H1 (cell line): ENCODE results near the gene JAG2. TPM values are rescaled to one million over a fixed set of nuclear protein-coding genes. Genes with fewer than 3 reads are reported as not detected.

Experiments
- CTBP2 ChIP-seq: IDR thresholded peaks from 2 replicates; pipeline ENCODE4 v1.7.0; 2011; ENCODE audit warnings: borderline replicate concordance, mild to moderate bottlenecking, moderate library complexity, mixed read lengths, low read length; ENCODE audit not compliant: insufficient read depth, insufficient read length
- CTCF ChIP-seq, 3 experiments: IDR thresholded peaks; 1 replicate in 2 of 3; 2 replicates in 1 of 3; pipeline versions ENCODE4 v1.5.1 to v1.6.1; 2011; ENCODE audit warnings: low read length in 3 of 3, mild to moderate bottlenecking in 3 of 3, inconsistent platforms in 2 of 3, low read depth in 1 of 3, moderate library complexity in 1 of 3; ENCODE audit not compliant: insufficient read depth in 1 of 3; ENCODE audit errors: control extremely low read depth in 1 of 3
- RAD21 ChIP-seq, 2 experiments: IDR thresholded peaks in 1 of 2; conservative IDR thresholded peaks in 1 of 2; 2 replicates each; pipeline ENCODE4 v1.6.1; 2011; ENCODE audit warnings: low read depth in 2 of 2, low read length in 2 of 2, improper control_type of control experiment in 1 of 2, inconsistent platforms in 1 of 2, mild to moderate bottlenecking in 1 of 2, moderate library complexity in 1 of 2
- SIRT6 ChIP-seq: IDR thresholded peaks from one replicate; pipeline ENCODE4 v1.7.1; 2012; ENCODE audit warnings: low read length, inconsistent platforms
- polyA plus RNA-seq, 7 experiments: library from polyadenylated mRNA; depleted of rRNA in 3 of 7; stranded (reverse) in 5 of 7; unstranded in 2 of 7; fragments of >200 nt in 5 of 7; fragments of 200-250 nt in 2 of 7; gene quantifications; 1 replicate in 5 of 7; 2 replicates in 1 of 7; 4 replicates in 1 of 7; pipeline versions ENCODE4 v1.2.1 to v1.2.3, GENCODE V29; 2011 to 2013; ENCODE audit warnings: missing spikeins in 2 of 7, mixed read lengths in 2 of 7
- total RNA-seq: library from RNA; stranded (reverse); fragmentation: NEBNext Ultra II Directional; extraction: Animal tissue kit (Norgen Biotek cat#: 25700); gene quantifications from 2 replicates; pipeline ENCODE4 v1.2.1, GENCODE V29; 2021
- TF ChIP-seq, protein P1 (sequence below): fragments of 300-600 bp; sonication (generic); IDR thresholded peaks from 2 replicates; pipeline ENCODE4 v1.7.1; 2012; ENCODE audit warnings: low read length, moderate library complexity, mild to moderate bottlenecking, inconsistent platforms; ENCODE audit not compliant: insufficient replicate concordance

JAG2 gene
- total and polyA plus RNA-seq, 2 of the 8 experiments (the other 6 are each of a cell fraction or from before 2014, with no cell fraction given) = 2.8 to 6.2 TPM

GRCh38 chr14:105157872-105158271 lies 10.7 kb downstream of the JAG2 start (continued):
- TF ChIP-seq CTBP2 (no peak), CTCF (IDR thresholded peaks at IDR 0.05; ENCODE audit: control extremely low read depth in 1 of 3, insufficient read depth in 1 of 3, low read depth in 1 of 3, low read length in 3 of 3) (no peak), RAD21 (IDR thresholded peaks at IDR 0.05 in 1 of 2, conservative IDR thresholded peaks at IDR 0.05 in 1 of 2; ENCODE audit: low read depth in 2 of 2, low read length in 2 of 2) (no peak), SIRT6 (no peak)
- TF ChIP-seq, protein P1, sequence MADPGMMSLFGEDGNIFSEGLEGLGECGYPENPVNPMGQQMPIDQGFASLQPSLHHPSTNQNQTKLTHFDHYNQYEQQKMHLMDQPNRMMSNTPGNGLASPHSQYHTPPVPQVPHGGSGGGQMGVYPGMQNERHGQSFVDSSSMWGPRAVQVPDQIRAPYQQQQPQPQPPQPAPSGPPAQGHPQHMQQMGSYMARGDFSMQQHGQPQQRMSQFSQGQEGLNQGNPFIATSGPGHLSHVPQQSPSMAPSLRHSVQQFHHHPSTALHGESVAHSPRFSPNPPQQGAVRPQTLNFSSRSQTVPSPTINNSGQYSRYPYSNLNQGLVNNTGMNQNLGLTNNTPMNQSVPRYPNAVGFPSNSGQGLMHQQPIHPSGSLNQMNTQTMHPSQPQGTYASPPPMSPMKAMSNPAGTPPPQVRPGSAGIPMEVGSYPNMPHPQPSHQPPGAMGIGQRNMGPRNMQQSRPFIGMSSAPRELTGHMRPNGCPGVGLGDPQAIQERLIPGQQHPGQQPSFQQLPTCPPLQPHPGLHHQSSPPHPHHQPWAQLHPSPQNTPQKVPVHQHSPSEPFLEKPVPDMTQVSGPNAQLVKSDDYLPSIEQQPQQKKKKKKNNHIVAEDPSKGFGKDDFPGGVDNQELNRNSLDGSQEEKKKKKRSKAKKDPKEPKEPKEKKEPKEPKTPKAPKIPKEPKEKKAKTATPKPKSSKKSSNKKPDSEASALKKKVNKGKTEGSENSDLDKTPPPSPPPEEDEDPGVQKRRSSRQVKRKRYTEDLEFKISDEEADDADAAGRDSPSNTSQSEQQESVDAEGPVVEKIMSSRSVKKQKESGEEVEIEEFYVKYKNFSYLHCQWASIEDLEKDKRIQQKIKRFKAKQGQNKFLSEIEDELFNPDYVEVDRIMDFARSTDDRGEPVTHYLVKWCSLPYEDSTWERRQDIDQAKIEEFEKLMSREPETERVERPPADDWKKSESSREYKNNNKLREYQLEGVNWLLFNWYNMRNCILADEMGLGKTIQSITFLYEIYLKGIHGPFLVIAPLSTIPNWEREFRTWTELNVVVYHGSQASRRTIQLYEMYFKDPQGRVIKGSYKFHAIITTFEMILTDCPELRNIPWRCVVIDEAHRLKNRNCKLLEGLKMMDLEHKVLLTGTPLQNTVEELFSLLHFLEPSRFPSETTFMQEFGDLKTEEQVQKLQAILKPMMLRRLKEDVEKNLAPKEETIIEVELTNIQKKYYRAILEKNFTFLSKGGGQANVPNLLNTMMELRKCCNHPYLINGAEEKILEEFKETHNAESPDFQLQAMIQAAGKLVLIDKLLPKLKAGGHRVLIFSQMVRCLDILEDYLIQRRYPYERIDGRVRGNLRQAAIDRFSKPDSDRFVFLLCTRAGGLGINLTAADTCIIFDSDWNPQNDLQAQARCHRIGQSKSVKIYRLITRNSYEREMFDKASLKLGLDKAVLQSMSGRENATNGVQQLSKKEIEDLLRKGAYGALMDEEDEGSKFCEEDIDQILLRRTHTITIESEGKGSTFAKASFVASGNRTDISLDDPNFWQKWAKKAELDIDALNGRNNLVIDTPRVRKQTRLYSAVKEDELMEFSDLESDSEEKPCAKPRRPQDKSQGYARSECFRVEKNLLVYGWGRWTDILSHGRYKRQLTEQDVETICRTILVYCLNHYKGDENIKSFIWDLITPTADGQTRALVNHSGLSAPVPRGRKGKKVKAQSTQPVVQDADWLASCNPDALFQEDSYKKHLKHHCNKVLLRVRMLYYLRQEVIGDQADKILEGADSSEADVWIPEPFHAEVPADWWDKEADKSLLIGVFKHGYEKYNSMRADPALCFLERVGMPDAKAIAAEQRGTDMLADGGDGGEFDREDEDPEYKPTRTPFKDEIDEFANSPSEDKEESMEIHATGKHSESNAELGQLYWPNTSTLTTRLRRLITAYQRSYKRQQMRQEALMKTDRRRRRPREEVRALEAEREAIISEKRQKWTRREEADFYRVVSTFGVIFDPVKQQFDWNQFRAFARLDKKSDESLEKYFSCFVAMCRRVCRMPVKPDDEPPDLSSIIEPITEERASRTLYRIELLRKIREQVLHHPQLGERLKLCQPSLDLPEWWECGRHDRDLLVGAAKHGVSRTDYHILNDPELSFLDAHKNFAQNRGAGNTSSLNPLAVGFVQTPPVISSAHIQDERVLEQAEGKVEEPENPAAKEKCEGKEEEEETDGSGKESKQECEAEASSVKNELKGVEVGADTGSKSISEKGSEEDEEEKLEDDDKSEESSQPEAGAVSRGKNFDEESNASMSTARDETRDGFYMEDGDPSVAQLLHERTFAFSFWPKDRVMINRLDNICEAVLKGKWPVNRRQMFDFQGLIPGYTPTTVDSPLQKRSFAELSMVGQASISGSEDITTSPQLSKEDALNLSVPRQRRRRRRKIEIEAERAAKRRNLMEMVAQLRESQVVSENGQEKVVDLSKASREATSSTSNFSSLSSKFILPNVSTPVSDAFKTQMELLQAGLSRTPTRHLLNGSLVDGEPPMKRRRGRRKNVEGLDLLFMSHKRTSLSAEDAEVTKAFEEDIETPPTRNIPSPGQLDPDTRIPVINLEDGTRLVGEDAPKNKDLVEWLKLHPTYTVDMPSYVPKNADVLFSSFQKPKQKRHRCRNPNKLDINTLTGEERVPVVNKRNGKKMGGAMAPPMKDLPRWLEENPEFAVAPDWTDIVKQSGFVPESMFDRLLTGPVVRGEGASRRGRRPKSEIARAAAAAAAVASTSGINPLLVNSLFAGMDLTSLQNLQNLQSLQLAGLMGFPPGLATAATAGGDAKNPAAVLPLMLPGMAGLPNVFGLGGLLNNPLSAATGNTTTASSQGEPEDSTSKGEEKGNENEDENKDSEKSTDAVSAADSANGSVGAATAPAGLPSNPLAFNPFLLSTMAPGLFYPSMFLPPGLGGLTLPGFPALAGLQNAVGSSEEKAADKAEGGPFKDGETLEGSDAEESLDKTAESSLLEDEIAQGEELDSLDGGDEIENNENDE = no peak
